Stomach (tissue), 4 donors: ENCODE results near the gene DCLK1.

ENCODE experiments used
- CTCF ChIP-seq, 7 experiments: fragments of 450-650 bp in 4 of 7; fragments of 200-600 bp in 3 of 7; sonication (generic) in 3 of 7; IDR thresholded peaks; one replicate each; pipeline ENCODE4 v1.5.1; 2016 to 2019; ENCODE audit warnings: antibody characterized with exemption in 7 of 7, control low read depth in 2 of 7, mild to moderate bottlenecking in 1 of 7
- EP300 ChIP-seq: sonication (generic); formaldehyde crosslinking; IDR thresholded peaks from one replicate; pipeline ENCODE4 v1.6.1; 2017; ENCODE audit warnings: antibody characterized with exemption
- POLR2A ChIP-seq, 4 donors: fragments of 450-650 bp; IDR thresholded peaks; one replicate each; pipeline ENCODE4 v1.6.1; 2016; ENCODE audit warnings: antibody characterized with exemption in 4 of 4, control low read depth in 2 of 4, mild to moderate bottlenecking in 1 of 4, moderate library complexity in 1 of 4
- POLR2AphosphoS5 ChIP-seq, 3 donors: sonication (generic); formaldehyde crosslinking; IDR thresholded peaks; one replicate each; pipeline ENCODE4 v1.6.1; 2016; ENCODE audit warnings: antibody characterized with exemption in 3 of 3

GRCh38 chr13:35886332-35887114, 244.7 kb downstream of the DCLK1 start:
- TF ChIP-seq POLR2A (IDR thresholded peaks at IDR 0.05) = no peak
- no peak for TF ChIP-seq CTCF (IDR thresholded peaks at IDR 0.05)
- TF ChIP-seq POLR2AphosphoS5 (IDR thresholded peaks at IDR 0.05) = no peak
- TF ChIP-seq EP300 = no peak
